OCI-LY7 (cell line): ENCODE data around the gene MACROD2.

Experiments used
- EZH2phosphoT487 ChIP-seq: fragments of 200-600 bp; sonication (generic); IDR thresholded peaks from 2 replicates; pipeline ENCODE4 v1.6.1; 2018; ENCODE audit warnings: low read depth, borderline replicate concordance, mild to moderate bottlenecking, mixed run types, antibody characterized with exemption, low read length, moderate library complexity, mixed read lengths
- TF ChIP-seq, protein P1 (sequence below): fragments of 200-600 bp; sonication (generic); conservative IDR thresholded peaks from 2 replicates; pipeline ENCODE4 v1.5.1; 2014; ENCODE audit warnings: mild to moderate bottlenecking, antibody characterized with exemption, low read length, moderate library complexity, mixed read lengths

DNA sequence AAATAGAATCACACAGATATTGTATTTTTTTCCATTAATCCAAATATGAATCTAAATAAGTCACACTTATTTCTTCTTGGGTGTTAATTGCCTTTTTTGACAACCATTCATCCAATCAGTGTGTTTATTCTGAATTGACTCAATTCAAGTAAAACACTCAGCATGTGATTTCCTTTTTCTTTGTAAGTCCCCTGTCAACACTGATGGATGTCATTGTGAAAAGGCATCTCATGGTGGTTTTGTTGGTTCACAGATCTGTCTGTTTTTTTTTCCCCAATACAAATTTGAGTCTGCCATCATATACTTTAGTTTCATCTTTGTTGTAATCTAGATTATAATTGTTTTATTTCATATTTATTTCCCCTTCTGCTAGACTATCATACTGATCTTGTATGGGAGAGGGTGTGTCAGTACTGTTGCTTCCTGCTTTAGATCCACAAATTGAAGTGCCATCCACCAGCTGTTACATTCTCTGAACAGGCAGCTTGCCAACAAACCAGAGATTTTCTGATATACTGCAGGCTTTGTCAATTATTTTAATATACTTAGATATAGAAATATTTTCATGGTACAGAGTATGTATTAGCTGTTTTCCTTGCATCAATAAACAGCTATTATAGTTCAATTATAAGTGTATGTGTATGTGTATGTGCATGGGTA lies 406.3 kb downstream of the MACROD2 start:
- TF ChIP-seq, protein P1, sequence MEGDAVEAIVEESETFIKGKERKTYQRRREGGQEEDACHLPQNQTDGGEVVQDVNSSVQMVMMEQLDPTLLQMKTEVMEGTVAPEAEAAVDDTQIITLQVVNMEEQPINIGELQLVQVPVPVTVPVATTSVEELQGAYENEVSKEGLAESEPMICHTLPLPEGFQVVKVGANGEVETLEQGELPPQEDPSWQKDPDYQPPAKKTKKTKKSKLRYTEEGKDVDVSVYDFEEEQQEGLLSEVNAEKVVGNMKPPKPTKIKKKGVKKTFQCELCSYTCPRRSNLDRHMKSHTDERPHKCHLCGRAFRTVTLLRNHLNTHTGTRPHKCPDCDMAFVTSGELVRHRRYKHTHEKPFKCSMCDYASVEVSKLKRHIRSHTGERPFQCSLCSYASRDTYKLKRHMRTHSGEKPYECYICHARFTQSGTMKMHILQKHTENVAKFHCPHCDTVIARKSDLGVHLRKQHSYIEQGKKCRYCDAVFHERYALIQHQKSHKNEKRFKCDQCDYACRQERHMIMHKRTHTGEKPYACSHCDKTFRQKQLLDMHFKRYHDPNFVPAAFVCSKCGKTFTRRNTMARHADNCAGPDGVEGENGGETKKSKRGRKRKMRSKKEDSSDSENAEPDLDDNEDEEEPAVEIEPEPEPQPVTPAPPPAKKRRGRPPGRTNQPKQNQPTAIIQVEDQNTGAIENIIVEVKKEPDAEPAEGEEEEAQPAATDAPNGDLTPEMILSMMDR, result no peak
- no peak for TF ChIP-seq EZH2phosphoT487
